ENCODE results near the gene NF1.
A peak's percentile ranks its signal among the peaks of the same experiment; 100 is the strongest.
"Not testable (repeated sequence)": the region's sequence is repeated elsewhere in the genome, so short reads cannot be mapped to it uniquely, and the experiment has no call there.

The NF1 gene

GRCh38 chr17:31078290-31078689 is 16.5 kb upstream of the NF1 start:
- no peak for DNase-seq (ENCODE audit: low spot score)

- DNase-seq (ENCODE audit: low spot score): no peak
Observed at GRCh38 chr17:31079731-31080130, 15.0 kb upstream of the NF1 start.

DNA sequence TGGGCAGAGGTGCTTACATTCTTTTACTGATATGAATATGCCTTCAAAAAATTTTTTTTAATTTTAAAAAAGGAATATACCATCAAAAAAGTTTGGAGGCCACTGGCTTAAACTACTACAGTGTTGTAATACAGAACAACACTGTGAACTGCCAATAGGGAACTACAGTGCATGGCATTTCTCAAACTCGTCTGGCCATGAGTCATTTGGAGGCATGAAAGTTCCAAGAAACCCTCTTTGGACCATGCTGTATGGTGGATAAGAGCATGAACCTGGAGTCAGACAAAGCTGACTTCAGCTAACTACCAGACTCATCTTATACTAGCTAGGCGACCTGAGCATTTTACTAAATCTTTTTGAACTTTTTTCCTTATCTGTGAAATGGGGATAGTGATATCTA is 9.2 kb upstream of the NF1 start:
- no peak for DNase-seq (ENCODE audit: low spot score)

DNA sequence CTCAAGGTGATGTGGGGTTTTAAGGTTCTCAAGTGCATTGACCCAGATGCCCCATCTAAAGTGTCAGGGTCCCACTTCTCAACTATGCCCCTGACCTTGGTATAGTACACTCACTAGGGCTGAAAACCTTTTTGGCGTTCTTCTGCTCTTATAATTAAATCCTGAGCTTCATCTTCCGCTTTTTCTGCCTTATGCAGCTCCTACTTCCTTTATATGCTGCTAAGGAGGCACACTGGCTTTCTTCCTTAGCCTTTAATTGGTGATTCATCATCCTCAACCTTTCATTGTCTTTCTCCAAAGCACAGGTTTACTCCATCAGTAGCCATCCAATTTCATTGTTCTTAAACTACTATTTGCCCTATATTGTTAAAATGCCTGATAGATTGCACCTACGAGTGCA is 5.3 kb upstream of the NF1 start:
- DNase-seq (ENCODE audit: low spot score): no peak

- DNase-seq (ENCODE audit: low spot score): not testable (repeated sequence)
Observed at GRCh38 chr17:31090650-31091049, 4.1 kb upstream of the NF1 start.

GRCh38 chr17:31092475-31093064 is 2.2 kb upstream of the NF1 start:
- DNase-seq (ENCODE audit: low spot score): no peak

DNA sequence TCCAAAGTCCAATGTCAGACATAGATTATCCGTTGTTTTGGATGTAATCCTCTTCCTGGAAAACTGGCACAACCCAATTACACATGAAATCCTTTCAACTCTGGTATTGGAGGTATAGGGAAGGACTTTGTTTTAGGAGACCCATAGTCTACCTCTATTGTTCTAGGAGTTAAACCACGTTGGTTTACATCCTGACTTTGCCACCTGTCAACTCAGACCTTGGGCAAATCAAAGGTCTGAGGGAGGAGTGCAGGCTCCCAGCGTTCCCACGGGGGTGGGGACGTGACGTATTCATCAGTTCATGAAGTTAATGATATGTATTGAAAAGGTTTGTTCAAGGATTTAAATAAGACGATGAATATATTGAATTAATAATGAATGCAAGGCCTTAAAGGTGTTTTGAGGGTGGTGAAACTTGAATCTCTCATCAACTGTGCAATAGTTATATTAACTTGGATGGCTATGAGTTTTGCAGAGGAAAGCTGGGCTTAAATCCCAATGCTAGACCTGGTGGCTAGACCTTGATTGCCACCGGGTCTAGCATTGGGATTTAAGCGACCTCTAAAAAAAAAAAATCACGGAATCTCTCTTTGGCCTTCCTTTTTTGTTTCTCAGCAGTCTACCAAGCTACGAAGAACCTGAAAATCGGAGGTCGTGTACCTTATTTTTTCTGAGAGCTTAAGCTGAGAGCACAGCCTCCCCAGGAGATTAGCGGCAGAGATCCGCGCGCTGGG is 744 bp upstream of the NF1 start:
- no peak for DNase-seq (ENCODE audit: low spot score)

GRCh38 chr17:31095236-31096105 is 694 bp downstream of the NF1 start:
- peak; percentile 16 for DNase-seq (ENCODE audit: low spot score)

GRCh38 chr17:31096106-31096436 is 1.3 kb downstream of the NF1 start:
- no peak for DNase-seq (ENCODE audit: low spot score)

DNA sequence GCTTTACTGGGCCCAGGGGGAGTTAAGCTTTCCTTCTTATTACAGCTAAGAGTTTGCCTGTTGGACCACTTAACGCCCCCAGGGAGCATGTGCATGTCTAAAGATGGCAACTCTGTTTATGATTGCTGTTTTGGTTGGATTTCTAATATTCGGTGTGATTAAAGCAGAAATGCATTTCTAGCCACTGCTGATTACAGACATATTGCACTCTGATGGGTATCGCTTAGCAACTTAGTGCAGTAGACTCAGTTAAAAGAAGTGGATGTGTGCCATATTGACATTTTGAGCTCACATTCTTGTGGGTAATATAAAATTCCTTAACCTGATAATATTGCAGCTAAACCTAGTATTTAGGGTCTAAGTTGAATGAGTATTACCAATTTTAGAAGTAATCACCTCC is 4.2 kb downstream of the NF1 start:
- DNase-seq (ENCODE audit: low spot score): no peak

DNA sequence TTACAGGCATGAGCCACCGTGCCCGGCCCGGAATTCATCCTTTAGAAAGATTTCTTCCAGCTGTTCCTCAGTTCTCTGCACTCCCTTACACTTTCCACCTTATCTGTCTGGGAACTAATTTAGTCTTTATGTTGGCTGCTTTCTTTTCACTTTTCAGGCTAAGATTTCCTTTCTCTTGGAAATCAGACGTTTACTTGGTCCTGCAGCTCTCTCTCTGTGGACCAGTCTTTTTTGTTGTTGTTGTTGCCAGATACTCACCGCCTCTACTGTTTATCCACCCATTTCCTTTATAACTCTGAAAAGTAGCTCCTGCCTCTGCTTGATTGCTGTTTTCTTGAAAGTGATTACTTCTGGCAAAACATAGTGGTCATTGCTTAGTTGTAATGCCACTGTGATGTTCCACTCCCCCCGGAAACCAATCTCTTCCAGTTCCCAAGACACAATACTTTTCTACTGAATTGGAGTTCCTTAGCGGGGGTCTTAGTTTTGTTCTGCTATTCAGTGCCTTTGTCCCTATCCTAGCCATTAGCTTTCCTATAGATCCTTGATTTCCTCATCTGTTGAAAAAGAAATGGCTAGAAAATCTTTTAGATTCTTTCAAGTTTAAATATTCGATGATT is 6.2 kb downstream of the NF1 start:
- no peak for DNase-seq (ENCODE audit: low spot score)

DNA sequence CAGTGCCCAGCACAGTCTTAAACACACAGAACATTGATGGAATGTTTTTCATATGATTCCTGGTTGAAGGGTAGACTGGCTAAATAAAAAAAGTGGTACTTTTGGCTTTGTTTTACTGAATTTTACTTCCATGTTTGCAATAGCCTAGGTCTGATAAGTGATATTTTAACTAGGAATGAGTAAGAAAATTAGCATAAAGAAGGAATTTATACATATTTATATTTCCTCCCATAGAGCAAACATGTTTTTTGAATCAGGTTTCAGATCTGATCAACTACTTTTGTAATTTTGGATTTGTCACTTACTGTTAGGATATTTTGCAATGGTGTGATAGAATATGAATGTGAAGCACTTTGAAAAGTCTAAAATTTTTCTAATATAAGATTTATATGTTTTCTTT is 7.2 kb downstream of the NF1 start:
- DNase-seq (ENCODE audit: low spot score): no peak

GRCh38 chr17:31105991-31106390 is 11.2 kb downstream of the NF1 start:
- no peak for DNase-seq (ENCODE audit: low spot score)

GRCh38 chr17:31111183-31111582 is 16.4 kb downstream of the NF1 start:
- no peak for DNase-seq (ENCODE audit: low spot score)

- no peak for DNase-seq (ENCODE audit: low spot score)
Observed at GRCh38 chr17:31112001-31112661, 17.4 kb downstream of the NF1 start.

DNA sequence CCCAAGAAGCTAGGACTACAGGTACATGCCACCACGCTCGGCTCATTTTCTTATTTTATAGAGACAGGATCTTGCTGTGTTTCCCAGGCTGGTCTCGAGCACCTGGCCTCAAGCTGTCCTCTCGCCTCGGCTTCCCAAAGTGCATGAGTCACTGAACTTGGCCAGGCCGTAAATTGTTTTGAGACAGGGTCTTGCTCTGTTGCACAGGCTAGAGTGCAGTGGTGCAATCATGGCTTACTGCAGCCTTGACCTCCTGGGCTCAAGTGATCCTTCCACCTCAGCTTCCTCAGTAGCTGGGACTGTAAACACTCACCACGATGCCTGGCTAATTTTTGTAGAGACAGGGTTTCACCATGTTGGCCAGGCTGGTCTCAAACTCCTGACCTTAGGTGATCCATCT is 18.6 kb downstream of the NF1 start:
- not testable (repeated sequence) for DNase-seq (ENCODE audit: low spot score)

DNA sequence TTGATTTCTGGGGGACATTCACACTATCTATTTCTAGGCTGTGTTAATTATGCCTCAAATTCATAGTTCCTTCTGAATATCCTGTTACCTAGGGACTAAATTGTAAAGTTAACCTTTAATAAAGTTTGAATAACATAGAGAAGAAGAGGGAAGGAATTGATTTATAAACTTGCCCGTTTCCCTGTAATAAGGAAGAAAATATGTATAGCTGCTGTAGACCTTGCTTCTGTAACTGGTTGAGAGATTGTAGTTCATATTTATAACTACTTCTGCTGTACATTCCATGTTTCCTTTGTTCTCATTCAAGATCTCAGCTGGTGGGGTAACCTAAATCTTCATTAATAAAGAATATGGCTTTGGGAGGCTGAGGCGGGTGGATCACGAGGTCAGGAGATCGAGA is 19.2 kb downstream of the NF1 start:
- no peak for DNase-seq (ENCODE audit: low spot score)

- DNase-seq (ENCODE audit: low spot score): no peak
Observed at GRCh38 chr17:31114956-31115555, 20.3 kb downstream of the NF1 start.

DNA sequence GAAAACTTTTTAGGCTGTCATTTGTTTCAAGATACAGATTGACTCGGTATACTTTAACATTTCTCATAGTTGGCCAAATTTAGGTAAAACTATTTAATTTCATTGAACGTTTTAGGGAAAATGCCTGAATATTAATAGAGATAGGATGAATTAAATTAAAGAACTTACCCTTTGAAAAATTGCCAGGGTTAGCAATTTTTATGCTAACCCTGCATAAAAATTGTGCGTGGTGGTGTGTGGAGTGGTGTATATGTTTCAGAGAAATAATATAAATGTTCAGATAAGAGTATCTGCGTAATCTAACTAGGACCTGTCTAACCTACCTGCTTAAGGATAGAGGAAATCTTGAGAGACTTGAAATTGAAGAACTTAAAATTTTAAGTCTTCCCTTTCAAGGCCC is 21.4 kb downstream of the NF1 start:
- DNase-seq (ENCODE audit: low spot score): no peak

DNA sequence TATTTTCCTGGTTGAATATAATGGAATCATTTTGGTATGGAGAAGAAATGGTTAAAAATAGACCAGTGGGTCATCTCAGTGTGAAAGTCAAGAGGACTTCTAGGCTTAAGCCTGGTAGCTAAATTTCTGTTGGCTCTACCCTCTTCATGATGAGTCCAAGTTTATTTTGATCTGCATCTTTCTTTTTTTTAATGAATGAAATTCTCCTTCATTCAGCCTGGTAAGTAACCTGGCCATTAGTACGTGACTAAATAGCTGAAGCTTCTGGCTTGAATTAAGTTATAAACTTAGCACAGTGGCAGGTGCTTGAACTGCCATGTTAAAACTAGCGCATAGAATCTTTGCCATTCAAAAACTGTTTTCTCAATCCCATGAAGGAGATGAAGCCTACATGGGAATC is 28.0 kb downstream of the NF1 start:
- DNase-seq (ENCODE audit: low spot score): no peak

DNA sequence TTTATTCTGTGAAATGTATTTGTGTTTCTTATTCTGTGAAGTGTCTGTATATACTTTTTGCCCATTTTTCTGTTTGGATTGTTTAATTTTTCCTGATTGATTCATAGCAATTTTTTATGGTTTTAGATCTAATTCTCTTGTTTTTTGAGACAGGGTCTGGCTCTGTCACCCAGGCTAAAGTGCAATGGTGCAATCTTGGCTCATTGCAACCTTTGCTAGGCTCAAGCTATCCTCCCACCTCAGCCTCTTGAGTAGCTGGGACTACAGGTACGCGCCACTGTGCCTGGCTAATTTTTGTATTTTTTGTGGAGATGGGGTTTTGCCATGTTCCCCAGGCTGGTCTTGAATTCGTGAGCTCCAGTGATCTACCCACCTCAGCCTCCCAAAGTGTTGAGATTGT is 31.5 kb downstream of the NF1 start:
- DNase-seq (ENCODE audit: low spot score): no peak

GRCh38 chr17:31128241-31128640 is 33.5 kb downstream of the NF1 start:
- no peak for DNase-seq (ENCODE audit: low spot score)

Data from hematopoietic multipotent progenitor cell treated with erythropoietin and hydrocortisone succinate and interleukin-3 and kit ligand, for 17 days (in vitro differentiated cells).